Astrocyte of the spinal cord (primary cell): ENCODE measurements around the gene PARP9.

Experiments used
- DNase-seq: peaks from one replicate; pipeline ENCODE4 v3.0.0; 2011; ENCODE audit warnings: low read depth, low spot score
- H3K4me3 ChIP-seq: 2 replicates; pipeline ENCODE4 v1.5.1; 2011; ENCODE audit warnings: low read depth, mild to moderate bottlenecking, low read length, moderate library complexity
- in situ Hi-C: cut with HindIII; loops from 2 replicates; pipeline ENCODE4 v1.10.0; 2017; ENCODE audit warnings: low sequenced_read_pairs
- TF ChIP-seq, protein P1 (sequence below): IDR thresholded peaks from 2 replicates; pipeline ENCODE4 v1.5.1; 2012; ENCODE audit warnings: low read depth, mild to moderate bottlenecking, low read length, inconsistent platforms

The PARP9 gene

DNA sequence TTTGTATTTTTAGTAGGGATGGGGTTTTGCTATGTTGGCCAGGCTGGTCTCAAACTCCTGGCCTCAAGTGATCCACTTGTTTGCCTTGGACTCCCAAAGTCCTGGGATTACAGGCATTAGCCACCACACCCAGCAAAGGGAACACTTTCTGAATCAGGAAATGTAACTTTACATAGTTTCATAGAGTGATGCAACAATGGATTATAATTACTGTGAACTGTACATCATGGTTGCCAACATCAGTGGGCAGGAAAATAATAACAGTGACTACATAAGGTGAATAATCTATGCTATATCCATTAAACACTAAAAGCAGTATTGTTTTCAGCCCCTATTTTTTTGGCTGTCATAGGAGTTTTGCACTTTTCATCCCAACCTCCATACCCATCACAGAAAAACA is 44.4 kb downstream of the PARP9 start:
- in situ Hi-C loops: no loop called here
- no peak overlapping the region for H3K4me3 ChIP-seq
- TF ChIP-seq, protein P1, sequence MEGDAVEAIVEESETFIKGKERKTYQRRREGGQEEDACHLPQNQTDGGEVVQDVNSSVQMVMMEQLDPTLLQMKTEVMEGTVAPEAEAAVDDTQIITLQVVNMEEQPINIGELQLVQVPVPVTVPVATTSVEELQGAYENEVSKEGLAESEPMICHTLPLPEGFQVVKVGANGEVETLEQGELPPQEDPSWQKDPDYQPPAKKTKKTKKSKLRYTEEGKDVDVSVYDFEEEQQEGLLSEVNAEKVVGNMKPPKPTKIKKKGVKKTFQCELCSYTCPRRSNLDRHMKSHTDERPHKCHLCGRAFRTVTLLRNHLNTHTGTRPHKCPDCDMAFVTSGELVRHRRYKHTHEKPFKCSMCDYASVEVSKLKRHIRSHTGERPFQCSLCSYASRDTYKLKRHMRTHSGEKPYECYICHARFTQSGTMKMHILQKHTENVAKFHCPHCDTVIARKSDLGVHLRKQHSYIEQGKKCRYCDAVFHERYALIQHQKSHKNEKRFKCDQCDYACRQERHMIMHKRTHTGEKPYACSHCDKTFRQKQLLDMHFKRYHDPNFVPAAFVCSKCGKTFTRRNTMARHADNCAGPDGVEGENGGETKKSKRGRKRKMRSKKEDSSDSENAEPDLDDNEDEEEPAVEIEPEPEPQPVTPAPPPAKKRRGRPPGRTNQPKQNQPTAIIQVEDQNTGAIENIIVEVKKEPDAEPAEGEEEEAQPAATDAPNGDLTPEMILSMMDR: no peak
- DNase-seq: no peak

DNA sequence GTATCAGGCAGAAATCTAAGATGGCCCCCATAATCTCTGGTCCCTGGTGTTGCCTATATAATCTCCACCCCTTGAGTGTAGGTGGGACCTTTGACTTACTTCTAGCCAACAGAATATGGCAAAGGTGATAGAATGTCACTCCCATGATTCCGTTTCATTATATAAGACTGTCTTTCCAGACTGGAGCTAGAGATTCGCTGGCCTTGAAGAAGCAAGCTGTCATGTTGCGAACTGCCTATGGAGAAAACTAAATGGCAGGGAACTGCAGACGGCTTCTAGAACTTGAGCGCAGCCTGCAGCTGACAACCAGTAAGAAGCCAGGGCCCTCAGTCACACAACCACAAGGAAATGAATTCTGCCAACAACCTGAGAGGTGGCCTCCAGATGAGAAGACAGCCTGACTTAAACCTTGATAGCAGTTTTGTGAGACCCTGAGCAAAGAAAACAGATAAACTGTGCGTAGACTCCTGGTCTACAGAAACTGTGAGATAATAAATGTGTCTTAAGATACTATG is 47.2 kb downstream of the PARP9 start:
- TF ChIP-seq, protein P1: no peak
- no peak for DNase-seq
- in situ Hi-C loops: no loop called here
- no peak overlapping the region for H3K4me3 ChIP-seq

DNA sequence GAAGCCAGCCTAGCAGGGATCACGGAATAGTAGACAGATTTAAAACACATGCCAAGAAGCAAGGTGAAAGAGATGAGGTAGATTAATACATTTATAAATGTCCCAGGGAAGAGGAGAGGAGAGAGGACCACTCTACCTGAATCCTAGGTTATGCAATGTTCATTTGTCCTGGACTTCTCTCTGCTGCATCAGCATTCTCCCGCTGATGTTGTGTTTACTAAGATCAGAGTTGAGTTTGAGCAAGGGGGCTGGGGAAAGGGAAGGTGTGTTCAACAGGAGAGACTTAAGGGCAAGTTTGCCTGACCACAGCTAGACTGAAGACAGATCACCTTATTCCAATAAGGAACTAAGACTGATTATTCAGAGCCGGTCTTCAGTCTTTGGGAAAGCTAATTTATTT is 48.2 kb downstream of the PARP9 start:
- in situ Hi-C loops: no loop called here
- TF ChIP-seq, protein P1: no peak
- DNase-seq: no peak
- no peak overlapping the region for H3K4me3 ChIP-seq

DNA sequence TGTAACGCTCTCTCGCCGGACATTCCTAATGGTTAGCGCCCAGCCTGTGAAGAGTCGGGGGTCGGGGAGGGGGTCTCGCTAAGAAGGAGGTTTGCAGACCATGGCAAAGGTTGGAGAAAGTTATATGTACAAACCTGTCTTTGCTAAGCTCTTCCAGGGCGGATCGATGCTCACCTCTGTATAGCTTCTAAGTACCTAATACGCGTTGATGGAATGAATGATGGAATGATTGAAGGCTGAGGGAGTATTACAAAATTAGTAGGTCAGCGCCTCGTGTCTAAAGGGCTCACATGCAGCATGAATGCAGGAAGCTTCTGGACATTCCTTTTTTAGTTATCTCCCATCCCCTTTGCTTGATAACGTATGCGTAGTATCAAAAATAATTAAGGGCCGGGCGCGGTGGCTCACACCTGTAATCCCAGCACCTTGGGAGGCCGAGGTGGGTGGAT is 49.1 kb downstream of the PARP9 start:
- H3K4me3 ChIP-seq: peak overlapping the region; percentile 72
- TF ChIP-seq, protein P1: no peak
- in situ Hi-C loops: no loop called here
- DNase-seq: no peak

DNA sequence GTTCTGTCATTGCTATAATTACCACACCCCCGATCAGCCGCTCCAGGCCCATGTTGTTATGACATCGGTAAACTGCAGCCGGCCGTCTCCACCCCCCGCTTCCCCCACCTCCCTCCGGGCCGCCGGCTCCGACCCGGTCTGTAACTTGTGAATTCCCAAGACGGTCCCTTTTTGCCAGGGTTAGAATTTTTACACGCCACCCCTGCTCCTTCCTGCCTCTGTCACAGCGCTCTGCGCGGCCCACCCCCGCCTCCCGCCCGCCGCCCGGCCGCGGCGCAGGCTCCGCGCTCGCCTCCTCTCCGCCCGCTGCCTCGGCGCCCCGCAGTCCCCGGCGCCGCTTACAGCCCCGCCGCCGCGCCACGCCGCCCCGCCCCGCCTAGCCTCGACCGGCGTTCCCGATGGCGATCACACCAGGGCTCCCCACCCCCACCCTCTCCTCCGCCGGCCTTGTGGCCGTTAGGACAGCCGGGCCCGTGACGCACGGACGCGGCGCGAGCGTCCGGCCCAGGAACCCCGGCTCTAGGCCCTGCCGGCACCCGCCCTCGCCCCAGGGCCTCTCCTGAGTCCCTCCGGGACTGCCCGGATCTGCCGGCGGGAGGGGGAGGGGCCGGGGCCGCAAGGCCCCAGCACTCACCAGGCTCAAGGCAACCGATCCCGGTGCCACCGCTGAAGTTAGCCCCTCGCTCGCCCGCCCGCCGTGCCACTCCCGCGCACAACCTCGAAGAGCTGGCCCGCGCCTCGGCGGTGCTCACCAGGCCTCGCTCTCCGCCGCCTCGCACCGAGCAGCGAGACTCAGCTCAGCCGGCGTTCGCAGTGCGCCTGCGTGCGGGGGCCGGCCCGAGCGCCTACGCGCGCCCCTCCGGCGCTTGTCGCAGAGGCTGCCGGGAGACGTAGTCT is 49.7 kb downstream of the PARP9 start, which contains the start of gene KPNA1:
KPNA1 (minus strand) TSS at position 817 of the 897 bp plus-strand sequence. CDS start 18,374 bp downstream, outside the sequence.
- peak within 1 kb of the TSS; percentile 72 for H3K4me3 ChIP-seq
- DNase-seq: peak; percentile 90
- in situ Hi-C loops: no loop called here
- TF ChIP-seq, protein P1: no peak

DNA sequence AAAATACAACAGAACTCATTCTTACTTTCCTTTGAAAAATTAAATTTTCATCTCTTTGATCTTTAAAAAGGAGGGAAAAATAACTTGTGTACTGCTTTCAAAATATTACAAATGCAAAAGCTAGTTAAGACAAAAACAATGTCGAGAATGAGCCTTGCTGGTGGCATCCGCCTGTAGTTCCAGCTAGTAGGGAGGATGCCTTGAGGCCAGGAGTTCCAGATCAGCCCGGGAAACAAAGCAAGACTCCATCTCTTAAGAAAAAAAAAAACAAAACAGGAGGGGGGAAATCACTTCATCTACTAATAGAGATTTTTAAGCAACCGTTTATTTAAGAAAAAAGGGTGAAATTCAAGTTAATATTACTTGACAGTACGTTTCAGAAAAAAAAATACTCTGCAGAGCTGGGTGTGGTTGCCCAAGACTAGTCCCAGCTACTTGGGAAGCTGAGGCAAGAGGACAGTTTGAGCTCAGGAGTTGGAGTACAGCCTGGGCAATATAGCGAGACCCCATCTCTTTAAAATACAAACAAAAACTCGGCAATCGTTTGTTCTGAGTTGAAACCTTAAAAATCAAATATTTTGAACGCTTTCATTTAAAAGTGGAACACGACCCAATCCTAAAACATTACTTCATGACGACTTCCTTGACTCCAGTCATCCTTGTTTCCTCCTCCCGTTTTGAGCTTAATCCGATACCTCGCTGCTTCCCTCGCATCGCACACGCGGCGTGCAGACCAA is 50.5 kb downstream of the PARP9 start:
- peak overlapping the region; percentile 72 for H3K4me3 ChIP-seq
- no peak for DNase-seq
- in situ Hi-C loops: no loop called here
- TF ChIP-seq, protein P1: no peak
